Fibroblast of villous mesenchyme (primary cell): ENCODE results near the gene YWHAH. TPM values are rescaled to one million over a fixed set of nuclear protein-coding genes. Genes with fewer than 3 reads are reported as not detected.

Source experiments
- DNase-seq: peaks from one replicate; pipeline ENCODE4 v3.0.0-alpha.2; 2010; ENCODE audit warnings: low read depth
- H3K4me3 ChIP-seq: 2 replicates; pipeline ENCODE4 v1.5.1; 2011; ENCODE audit warnings: low read depth, mild to moderate bottlenecking, low read length
- total RNA-seq: library from RNA; depleted of rRNA; stranded (reverse); fragments of >200 nt; gene quantifications from 2 replicates; pipeline ENCODE4 v1.2.3, GENCODE V29; 2012
- TF ChIP-seq, protein P1 (sequence below): IDR thresholded peaks from 2 replicates; pipeline ENCODE4 v1.5.1; 2012; ENCODE audit warnings: low read depth, mild to moderate bottlenecking, low read length; ENCODE audit not compliant: insufficient read depth

YWHAH gene
- total RNA-seq, 1 donor, result 131 TPM

DNA sequence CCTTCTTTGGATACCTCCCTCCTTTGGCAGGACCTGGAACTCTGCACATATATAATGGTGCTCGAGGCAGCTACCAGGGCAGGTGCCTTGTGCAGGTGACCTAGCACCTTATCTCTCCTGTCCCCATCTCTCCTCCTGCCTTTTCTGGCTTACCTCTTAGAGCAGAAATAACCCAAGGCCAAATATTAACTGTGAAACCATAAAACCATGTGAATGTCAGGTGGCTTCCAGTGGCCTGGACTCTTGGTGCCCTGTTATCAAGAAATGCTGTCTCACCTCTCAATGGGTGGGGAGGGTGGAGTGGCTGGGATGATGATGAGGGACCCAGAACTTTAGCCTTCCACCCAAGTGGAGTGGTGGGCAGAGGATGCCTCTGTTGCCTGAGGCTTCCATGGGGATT lies 42.9 kb downstream of the YWHAH start:
- no peak for DNase-seq
- H3K4me3 ChIP-seq, result no peak overlapping the region
- TF ChIP-seq, protein P1, sequence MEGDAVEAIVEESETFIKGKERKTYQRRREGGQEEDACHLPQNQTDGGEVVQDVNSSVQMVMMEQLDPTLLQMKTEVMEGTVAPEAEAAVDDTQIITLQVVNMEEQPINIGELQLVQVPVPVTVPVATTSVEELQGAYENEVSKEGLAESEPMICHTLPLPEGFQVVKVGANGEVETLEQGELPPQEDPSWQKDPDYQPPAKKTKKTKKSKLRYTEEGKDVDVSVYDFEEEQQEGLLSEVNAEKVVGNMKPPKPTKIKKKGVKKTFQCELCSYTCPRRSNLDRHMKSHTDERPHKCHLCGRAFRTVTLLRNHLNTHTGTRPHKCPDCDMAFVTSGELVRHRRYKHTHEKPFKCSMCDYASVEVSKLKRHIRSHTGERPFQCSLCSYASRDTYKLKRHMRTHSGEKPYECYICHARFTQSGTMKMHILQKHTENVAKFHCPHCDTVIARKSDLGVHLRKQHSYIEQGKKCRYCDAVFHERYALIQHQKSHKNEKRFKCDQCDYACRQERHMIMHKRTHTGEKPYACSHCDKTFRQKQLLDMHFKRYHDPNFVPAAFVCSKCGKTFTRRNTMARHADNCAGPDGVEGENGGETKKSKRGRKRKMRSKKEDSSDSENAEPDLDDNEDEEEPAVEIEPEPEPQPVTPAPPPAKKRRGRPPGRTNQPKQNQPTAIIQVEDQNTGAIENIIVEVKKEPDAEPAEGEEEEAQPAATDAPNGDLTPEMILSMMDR, result no peak

DNA sequence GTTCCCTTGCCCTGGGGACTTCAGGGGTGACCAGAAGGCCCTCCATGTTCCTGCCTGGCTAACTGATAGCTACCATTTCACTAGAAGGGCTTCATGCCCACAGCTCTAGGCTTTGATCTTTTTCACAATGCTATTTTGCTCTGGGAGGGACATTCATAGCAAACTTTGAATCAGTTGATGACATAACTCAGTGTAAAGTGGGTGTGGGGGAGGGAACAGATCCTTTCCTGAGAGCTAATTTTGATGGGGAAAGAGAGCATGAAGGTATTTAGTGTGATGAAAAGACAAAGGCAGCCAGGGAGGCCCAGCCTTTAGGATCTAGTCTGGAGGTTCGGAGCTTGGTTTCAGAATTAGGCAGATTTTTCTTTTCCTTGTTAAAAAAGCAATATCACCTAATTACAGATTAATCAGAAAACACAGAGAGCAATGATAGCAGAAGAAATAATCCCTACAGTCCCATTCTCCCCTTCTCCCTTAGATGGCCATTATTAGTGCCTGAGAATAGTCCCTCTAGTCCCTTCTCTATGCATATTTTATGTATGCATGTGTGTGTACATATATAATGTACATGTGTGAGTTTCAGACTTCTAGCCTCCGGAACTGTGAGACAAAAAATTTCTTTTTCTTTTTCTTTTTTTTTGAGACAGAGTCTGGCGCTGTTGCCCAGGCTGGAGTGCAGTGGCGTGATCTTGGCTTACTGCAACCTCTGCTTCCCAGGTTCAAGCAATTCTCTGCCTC lies 46.9 kb downstream of the YWHAH start:
- TF ChIP-seq, protein P1, result no peak

DNA sequence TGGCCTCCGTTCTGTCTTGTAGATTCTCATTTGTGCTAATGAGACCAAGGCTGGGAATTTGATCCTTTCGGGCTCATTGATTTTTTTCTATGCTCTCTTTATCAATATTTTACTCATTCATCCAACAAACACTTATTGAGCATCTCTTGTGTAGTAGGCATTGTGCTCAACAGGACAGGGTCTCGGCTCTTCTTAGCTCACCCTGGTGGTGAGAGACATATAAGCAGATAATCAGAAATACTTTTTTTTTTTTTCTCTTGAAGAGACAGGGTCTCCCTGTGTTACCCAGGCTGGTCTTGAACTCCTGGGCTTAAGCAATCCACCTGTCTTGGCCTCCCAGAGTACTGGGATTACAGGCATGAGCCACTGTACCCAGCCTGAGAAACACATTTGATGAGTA lies 50.7 kb downstream of the YWHAH start:
- TF ChIP-seq, protein P1, result peak; percentile 21
- no peak overlapping the region for H3K4me3 ChIP-seq
- no peak for DNase-seq

More for the DNA sequence above, 46.9 kb downstream of the YWHAH start:
- no peak overlapping the region for H3K4me3 ChIP-seq
- DNase-seq, result no peak

DNA sequence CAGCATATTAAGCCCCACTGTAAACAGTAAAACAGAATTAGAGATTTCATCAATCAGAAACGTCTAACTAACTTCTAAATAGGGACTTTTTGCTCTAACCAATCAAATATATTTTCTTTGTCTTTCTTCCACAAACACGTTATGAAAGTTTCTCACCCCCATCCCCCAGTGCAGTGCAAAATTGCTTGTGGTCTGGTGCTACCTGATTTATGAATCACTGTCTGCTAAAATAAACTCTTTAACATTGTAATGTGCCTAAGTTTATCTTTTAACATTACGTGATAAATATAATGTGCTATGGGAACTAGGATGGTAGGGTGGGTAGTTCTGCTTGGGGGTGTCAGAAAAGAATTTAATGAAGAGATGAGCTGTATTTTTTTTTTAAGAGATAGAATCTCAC lies 51.5 kb downstream of the YWHAH start:
- no peak overlapping the region for H3K4me3 ChIP-seq
- TF ChIP-seq, protein P1, result no peak
- no peak for DNase-seq

DNA sequence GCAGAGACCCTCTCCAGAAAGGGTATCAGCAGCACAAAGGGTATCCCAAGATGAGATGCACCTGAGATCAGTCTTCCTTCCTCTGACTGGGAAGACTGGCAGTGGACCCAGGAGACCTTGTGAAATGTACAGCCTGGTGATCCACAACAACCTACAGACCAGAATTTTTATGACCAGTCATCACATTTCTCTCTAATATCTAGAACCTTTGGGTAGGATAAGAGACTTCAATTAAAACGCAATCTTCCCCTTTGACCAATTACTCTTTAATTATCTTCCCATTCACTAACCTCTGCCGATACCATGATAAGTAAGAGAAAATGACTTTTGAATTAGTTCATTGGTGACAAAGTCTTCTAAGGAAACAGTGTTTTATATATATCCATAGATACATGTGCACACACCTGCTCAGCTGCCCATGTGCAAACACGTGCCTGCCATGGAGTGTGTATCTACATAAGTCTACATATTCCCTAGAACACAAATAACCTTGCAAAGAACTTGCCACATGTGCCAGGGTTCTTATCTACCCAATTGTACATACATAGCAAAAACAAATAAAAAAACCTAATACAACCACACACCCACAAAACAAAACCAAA lies 54.5 kb downstream of the YWHAH start:
- DNase-seq, result no peak
- TF ChIP-seq, protein P1, result no peak

DNA sequence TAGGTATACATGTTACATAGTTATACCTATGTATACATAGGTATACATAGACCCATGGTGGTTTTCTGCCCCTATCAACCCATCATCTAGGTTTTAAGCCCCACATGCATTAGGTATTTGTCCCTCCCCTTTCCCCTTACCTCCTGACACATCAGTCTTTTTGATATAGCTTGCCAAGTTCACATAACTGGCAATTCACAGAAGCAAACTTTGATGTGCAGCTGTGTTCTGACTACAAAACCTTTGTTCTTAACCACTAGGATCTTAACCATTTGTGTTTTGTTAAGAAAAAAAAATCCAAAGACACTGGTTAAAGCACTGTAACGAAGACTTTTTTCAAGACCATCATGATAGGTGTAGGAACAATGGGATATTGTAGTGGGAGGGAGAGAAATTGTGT lies 55.8 kb downstream of the YWHAH start:
- TF ChIP-seq, protein P1, result no peak
- no peak for DNase-seq
- no peak overlapping the region for H3K4me3 ChIP-seq

More for the DNA sequence above, 54.5 kb downstream of the YWHAH start:
- no peak overlapping the region for H3K4me3 ChIP-seq
